ENCODE measurements around the gene CA7.

CA7 gene

DNA sequence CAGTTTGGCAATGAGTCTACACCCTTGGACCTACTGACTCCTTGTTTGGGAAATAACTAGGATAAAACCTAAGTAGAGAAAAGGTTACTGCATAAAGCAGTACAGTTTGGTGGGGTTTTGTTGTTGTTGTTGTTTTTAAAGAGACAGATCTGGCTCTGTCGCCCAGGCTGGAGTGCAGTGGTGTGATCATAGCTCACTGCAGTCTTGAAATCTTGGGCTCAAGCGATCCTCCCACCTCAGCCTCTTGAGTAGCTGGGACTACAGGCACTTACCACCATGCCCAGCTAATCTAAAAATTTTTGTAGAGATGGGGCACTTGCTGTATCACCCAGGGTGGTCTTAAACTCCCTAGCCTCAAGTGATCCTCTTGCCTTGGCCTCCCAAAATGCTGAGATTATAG is 37.3 kb downstream of the CA7 start:
- Histone ChIP-seq H3K79me2 (ENCODE audit: low read length) (peaks cover 42% of the 10 kb centered on the region), H3K4me1 (ENCODE audit: low read length) (peaks cover 24% of the 10 kb centered on the region), H3K4me2 (ENCODE audit: low read depth, low read length) (peak overlapping the region; percentile 76; the same call in 1 of the 2 replicates), H3K9me2 (replicated peaks; ENCODE audit: insufficient read depth, low read length) (no peaks in the 10 kb centered on the region), H3K36me3 (replicated peaks; ENCODE audit: insufficient read depth, low read length) (peaks cover 6% of the 10 kb centered on the region), H4K20me1 (ENCODE audit: insufficient read depth, low read length) (0 out of 2 replicates have a peak, but pooled peaks cover 4% of the 10 kb centered on the region), H3K27ac (ENCODE audit: low read length) (no peak overlapping the region), H3F3A (ENCODE audit: insufficient read depth, low read length) (peaks cover 14% of the 10 kb centered on the region), H3K4me3 (ENCODE audit: low read length) (peak overlapping the region; percentile 100; the same call in 1 of the 2 replicates), H2AFZ (ENCODE audit: low read length) (no peak overlapping the region), H3K9me3 (replicated peaks; ENCODE audit: insufficient read depth, low read length) (no peaks in the 10 kb centered on the region), H3K9ac (ENCODE audit: low read length) (peak overlapping the region; percentile 21; the same call in 1 of the 2 replicates), H3K27me3 (replicated peaks; ENCODE audit: insufficient read depth, low read length) (no peaks in the 10 kb centered on the region)
- DNase-seq: no peak
- TF ChIP-seq EZH2phosphoT487 (IDR thresholded peaks at IDR 0.05; ENCODE audit: low read length): no peak
- TF ChIP-seq CTCF (IDR thresholded peaks at IDR 0.05; ENCODE audit: low read length): no peak
- no peak for TF ChIP-seq EZH2 (optimal IDR thresholded peaks at IDR 0.05; ENCODE audit: low read depth, low read length)

DNA sequence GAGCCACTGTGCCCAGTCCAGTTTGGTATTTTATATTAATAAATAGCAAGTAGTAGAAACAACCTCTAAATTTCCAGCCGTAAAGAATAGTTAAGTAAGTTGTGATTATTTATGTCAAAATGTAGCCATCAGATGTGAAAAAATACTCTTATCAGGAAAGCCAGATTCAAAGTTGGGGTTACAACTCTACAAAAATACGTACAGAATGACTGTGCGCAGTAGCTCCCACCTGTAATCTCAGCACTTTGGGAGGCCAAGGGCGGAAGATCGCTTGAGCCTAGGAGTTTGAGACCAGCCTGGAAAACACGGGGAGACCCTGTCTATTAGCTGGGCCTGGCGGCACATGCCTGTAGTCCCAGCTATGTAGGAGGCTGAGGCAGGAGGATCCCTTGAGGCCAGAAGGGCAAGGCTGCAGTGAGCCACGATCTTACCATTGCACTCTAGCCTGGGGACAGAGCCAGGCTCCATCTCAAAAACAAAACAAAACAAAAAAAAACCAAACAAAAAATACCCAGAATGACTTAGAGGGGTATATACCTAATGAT is 37.8 kb downstream of the CA7 start:
- Histone ChIP-seq H3K79me2 (ENCODE audit: low read length) (peaks cover 45% of the 10 kb centered on the region), H3K4me1 (ENCODE audit: low read length) (peaks cover 24% of the 10 kb centered on the region), H3K9ac (ENCODE audit: low read length) (no peak overlapping the region), H3K9me2 (replicated peaks; ENCODE audit: insufficient read depth, low read length) (no peaks in the 10 kb centered on the region), H2AFZ (ENCODE audit: low read length) (no peak overlapping the region), H3K36me3 (replicated peaks; ENCODE audit: insufficient read depth, low read length) (peaks cover 6% of the 10 kb centered on the region), H3F3A (ENCODE audit: insufficient read depth, low read length) (peaks cover 14% of the 10 kb centered on the region), H3K4me3 (ENCODE audit: low read length) (no peak overlapping the region), H4K20me1 (ENCODE audit: insufficient read depth, low read length) (0 out of 2 replicates have a peak, but pooled peaks cover 4% of the 10 kb centered on the region), H3K4me2 (ENCODE audit: low read depth, low read length) (peak overlapping the region; percentile 76; the same call in 1 of the 2 replicates), H3K9me3 (replicated peaks; ENCODE audit: insufficient read depth, low read length) (no peaks in the 10 kb centered on the region), H3K27ac (ENCODE audit: low read length) (no peak overlapping the region), H3K27me3 (replicated peaks; ENCODE audit: insufficient read depth, low read length) (no peaks in the 10 kb centered on the region)
- no peak for DNase-seq
- no peak for TF ChIP-seq EZH2 (optimal IDR thresholded peaks at IDR 0.05; ENCODE audit: low read depth, low read length)
- TF ChIP-seq CTCF (IDR thresholded peaks at IDR 0.05; ENCODE audit: low read length): no peak
- TF ChIP-seq EZH2phosphoT487 (IDR thresholded peaks at IDR 0.05; ENCODE audit: low read length): no peak

GRCh38 chr16:66882702-66883101 is 38.5 kb downstream of the CA7 start:
- Histone ChIP-seq H3K27ac (ENCODE audit: low read length) (no peak overlapping the region), H3K36me3 (replicated peaks; ENCODE audit: insufficient read depth, low read length) (peaks cover 6% of the 10 kb centered on the region), H2AFZ (ENCODE audit: low read length) (no peak overlapping the region), H3K9ac (ENCODE audit: low read length) (no peak overlapping the region), H3K9me3 (replicated peaks; ENCODE audit: insufficient read depth, low read length) (no peaks in the 10 kb centered on the region), H3K4me2 (ENCODE audit: low read depth, low read length) (no peak overlapping the region), H3F3A (ENCODE audit: insufficient read depth, low read length) (peaks cover 11% of the 10 kb centered on the region), H3K4me1 (ENCODE audit: low read length) (peaks cover 20% of the 10 kb centered on the region), H4K20me1 (ENCODE audit: insufficient read depth, low read length) (0 out of 2 replicates have a peak, but pooled peaks cover 4% of the 10 kb centered on the region), H3K27me3 (replicated peaks; ENCODE audit: insufficient read depth, low read length) (no peaks in the 10 kb centered on the region), H3K9me2 (replicated peaks; ENCODE audit: insufficient read depth, low read length) (no peaks in the 10 kb centered on the region), H3K79me2 (ENCODE audit: low read length) (peaks cover 45% of the 10 kb centered on the region), H3K4me3 (ENCODE audit: low read length) (no peak overlapping the region)
- no peak for DNase-seq
- TF ChIP-seq EZH2 (optimal IDR thresholded peaks at IDR 0.05; ENCODE audit: low read depth, low read length) (no peak), EZH2phosphoT487 (IDR thresholded peaks at IDR 0.05; ENCODE audit: low read length) (no peak), CTCF (IDR thresholded peaks at IDR 0.05; ENCODE audit: low read length) (no peak)
